Stimulated activated naive B cell treated with anti-CD40 and anti-IgM and Interleukin-4, amounts not matched to agents 10 μg/mL and 1 μg/mL and 100 μg/mL, for 72 hours (primary cell): Measurements from ENCODE around the gene FGL2.
A peak's percentile ranks its signal among the peaks of the same experiment; 100 is the strongest.
"Not testable (repeated sequence)": the region's sequence is repeated elsewhere in the genome, so short reads cannot be mapped to it uniquely, and the experiment has no call there.

ENCODE experiments used
- ATAC-seq, 2 donors: fragments of 150-1000 bp; cut with Tn5 transposase; replicated peaks; 2 replicates each; pipeline ENCODE4 v1.10.0; 2021; ENCODE audit warnings: moderate library complexity in 1 of 2
- DNase-seq: peaks from one replicate; pipeline ENCODE4 v3.0.0; 2021
- H3K27ac Mint-ChIP-seq: one replicate; pipeline ENCODE4 v1.8.0; 2022; ENCODE audit warnings: mild to moderate bottlenecking, mixed read lengths
- H3K27me3 Mint-ChIP-seq, 2 donors: one replicate each; pipeline ENCODE4 v1.8.0; 2022; ENCODE audit warnings: mixed read lengths in 2 of 2
- H3K36me3 Mint-ChIP-seq, 2 donors: one replicate each; pipeline ENCODE4 v1.8.0; 2022; ENCODE audit warnings: mixed read lengths in 2 of 2, mild to moderate bottlenecking in 1 of 2
- H3K4me1 Mint-ChIP-seq, 2 donors: one replicate each; pipeline ENCODE4 v1.8.0; 2022; ENCODE audit warnings: mixed read lengths in 2 of 2, mild to moderate bottlenecking in 1 of 2
- H3K4me3 Mint-ChIP-seq, 2 donors: one replicate each; pipeline ENCODE4 v1.8.0; 2022; ENCODE audit warnings: mild to moderate bottlenecking in 2 of 2, mixed read lengths in 2 of 2, moderate library complexity in 1 of 2
- H3K9me3 Mint-ChIP-seq, 2 donors: one replicate each; pipeline ENCODE4 v1.8.0; 2022; ENCODE audit warnings: mixed read lengths in 2 of 2, mild to moderate bottlenecking in 1 of 2

FGL2 gene

GRCh38 chr7:77188731-77189437 is 10.7 kb downstream of the FGL2 start:
- no peak overlapping the region for H3K27ac Mint-ChIP-seq
- no peaks in the 10 kb centered on the region for H3K27me3 Mint-ChIP-seq
- H3K4me3 Mint-ChIP-seq: no peak overlapping the region
- DNase-seq (no peak), ATAC-seq (peak; percentile 46 to 50)
- no peaks in the 10 kb centered on the region for H3K36me3 Mint-ChIP-seq
- no peaks in the 10 kb centered on the region for H3K9me3 Mint-ChIP-seq
- peaks cover 18 to 32% of the 10 kb centered on the region in 2 donors for H3K4me1 Mint-ChIP-seq

DNA sequence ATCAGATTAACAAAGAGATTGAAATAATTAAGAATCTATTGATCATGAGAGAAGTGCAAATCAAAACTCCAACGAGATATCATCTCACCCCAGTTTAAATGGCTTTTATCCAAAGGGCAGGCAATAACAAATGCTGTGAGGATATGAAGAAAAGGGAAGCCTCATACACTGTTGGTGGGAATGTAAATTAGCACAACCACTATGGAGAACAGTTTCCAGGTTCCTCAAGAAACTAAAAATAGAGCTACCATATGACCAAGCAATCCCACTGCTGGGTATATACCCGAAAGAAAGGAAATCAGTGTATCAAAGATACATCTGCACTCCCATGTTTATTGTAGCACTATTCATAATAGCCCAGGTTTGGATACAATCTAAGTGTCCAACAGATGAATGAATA is 13.8 kb downstream of the FGL2 start:
- Mint-ChIP-seq H3K27me3 (no peaks in the 10 kb centered on the region), H3K4me1 (peaks cover 10 to 21% of the 10 kb centered on the region in 2 donors), H3K27ac (no peak overlapping the region), H3K4me3 (no peak overlapping the region), H3K9me3 (peaks cover 0 to 4% of the 10 kb centered on the region in 2 donors), H3K36me3 (no peaks in the 10 kb centered on the region)
- DNase-seq (no peak), ATAC-seq (no peak)

DNA sequence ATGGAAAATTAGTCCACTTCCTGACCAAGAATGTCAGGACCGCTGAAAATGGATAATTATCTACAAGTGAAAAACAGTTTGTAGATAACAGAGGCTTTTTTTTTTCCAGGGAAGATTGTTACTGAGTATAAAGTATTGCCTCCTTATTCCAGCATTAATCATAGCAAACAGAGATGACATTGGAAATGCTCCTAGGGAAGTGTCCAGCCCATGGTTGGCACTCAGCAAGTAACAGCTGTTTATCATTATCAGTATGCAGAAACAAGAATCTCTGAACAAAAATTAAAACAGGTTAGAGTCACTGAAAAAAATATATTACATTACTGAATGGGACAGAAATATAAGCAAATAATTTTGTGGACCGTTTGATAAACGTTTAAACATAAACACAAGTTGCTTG is 14.6 kb downstream of the FGL2 start:
- no peaks in the 10 kb centered on the region for H3K27me3 Mint-ChIP-seq
- ATAC-seq: no peak
- peaks cover 0 to 4% of the 10 kb centered on the region in 2 donors for H3K9me3 Mint-ChIP-seq
- no peaks in the 10 kb centered on the region for H3K36me3 Mint-ChIP-seq
- no peak overlapping the region for H3K27ac Mint-ChIP-seq
- H3K4me3 Mint-ChIP-seq: no peak overlapping the region
- H3K4me1 Mint-ChIP-seq: peaks cover 10 to 15% of the 10 kb centered on the region in 2 donors
- no peak for DNase-seq

DNA sequence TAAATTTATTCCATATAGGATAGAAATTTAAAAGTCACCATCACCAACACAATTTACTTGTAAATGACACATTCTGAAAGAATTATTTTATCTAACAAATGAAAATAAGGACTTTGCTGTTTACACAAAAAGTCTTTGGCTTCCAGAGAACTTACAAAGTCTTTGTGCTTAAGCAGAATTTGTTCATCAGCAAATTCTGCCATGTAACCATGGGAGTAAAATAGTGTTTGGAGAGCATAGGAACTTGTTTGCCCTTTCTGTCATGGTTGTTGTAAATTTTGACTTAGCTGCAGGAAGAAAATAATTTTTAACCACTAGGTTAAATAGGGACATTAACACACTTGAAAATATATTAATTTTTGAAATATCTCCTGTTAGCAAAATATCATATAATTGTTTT is 15.2 kb downstream of the FGL2 start:
- no peak overlapping the region for H3K27ac Mint-ChIP-seq
- no peak for ATAC-seq
- no peak for DNase-seq
- H3K9me3 Mint-ChIP-seq: peaks cover 0 to 4% of the 10 kb centered on the region in 2 donors
- no peaks in the 10 kb centered on the region for H3K36me3 Mint-ChIP-seq
- H3K4me3 Mint-ChIP-seq: no peak overlapping the region
- peaks cover 10% of the 10 kb centered on the region in 2 donors for H3K4me1 Mint-ChIP-seq
- H3K27me3 Mint-ChIP-seq: no peaks in the 10 kb centered on the region

DNA sequence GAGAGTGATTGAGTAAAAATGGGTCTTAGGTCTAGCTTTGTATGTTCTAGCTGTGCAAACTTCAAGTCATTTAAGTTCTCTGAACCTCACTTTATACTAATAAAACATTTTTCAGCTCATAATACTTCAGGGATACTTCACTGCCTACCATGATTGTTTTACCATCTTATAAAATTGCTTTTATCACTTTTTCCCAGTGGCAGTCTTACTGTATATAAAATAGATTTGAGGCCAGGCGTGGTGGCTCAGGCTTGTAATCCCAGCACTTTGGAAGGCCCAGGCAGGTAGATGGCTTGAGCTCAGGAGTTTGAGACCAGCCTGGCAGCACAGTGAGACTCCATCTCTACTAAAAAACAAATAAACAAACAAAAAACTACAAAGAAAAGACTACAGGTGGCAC is 17.4 kb downstream of the FGL2 start:
- Mint-ChIP-seq H3K36me3 (no peaks in the 10 kb centered on the region), H3K27me3 (no peaks in the 10 kb centered on the region), H3K9me3 (peaks cover 0 to 4% of the 10 kb centered on the region in 2 donors), H3K4me3 (no peak overlapping the region), H3K27ac (no peak overlapping the region), H3K4me1 (peaks cover 0 to 2% of the 10 kb centered on the region in 2 donors)
- DNase-seq (no peak), ATAC-seq (no peak)

GRCh38 chr7:77181734-77182133 is 17.9 kb downstream of the FGL2 start:
- no peak for DNase-seq
- no peak overlapping the region for H3K27ac Mint-ChIP-seq
- H3K27me3 Mint-ChIP-seq: no peaks in the 10 kb centered on the region
- peaks cover 0 to 2% of the 10 kb centered on the region in 2 donors for H3K4me1 Mint-ChIP-seq
- peaks cover 0 to 4% of the 10 kb centered on the region in 2 donors for H3K9me3 Mint-ChIP-seq
- no peak overlapping the region for H3K4me3 Mint-ChIP-seq
- ATAC-seq: no peak
- H3K36me3 Mint-ChIP-seq: no peaks in the 10 kb centered on the region

DNA sequence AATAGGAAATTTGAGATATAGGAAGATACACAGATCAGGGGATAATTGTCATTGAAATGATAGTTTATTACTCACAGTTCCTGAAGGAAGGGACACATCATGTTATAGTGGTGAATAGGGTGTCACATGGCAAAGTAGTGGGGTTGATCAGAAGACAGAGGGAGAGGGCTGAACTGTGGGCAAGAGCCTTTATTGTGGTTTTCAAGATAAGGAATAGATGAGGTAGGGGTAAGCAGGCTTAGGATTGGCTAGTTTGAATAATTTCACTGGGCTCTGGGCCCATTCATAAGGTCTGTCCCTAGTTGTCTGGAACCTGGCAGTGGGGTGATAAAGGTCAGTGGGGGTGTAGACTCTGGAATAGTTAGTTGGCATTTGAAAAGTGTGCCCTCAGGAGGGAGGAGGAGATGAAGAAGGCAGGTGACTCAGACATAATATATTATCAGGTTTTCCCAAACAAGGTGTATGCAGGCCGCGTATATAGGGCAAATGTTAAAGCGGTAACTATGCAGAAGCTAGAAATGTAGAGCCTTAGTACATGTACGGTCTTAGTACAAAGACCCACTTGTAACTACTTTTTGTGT is 18.5 kb downstream of the FGL2 start:
- Mint-ChIP-seq H3K4me1 (peaks cover under 1 to 2% of the 10 kb centered on the region in 2 donors), H3K9me3 (peaks cover 0 to 4% of the 10 kb centered on the region in 2 donors)

DNA sequence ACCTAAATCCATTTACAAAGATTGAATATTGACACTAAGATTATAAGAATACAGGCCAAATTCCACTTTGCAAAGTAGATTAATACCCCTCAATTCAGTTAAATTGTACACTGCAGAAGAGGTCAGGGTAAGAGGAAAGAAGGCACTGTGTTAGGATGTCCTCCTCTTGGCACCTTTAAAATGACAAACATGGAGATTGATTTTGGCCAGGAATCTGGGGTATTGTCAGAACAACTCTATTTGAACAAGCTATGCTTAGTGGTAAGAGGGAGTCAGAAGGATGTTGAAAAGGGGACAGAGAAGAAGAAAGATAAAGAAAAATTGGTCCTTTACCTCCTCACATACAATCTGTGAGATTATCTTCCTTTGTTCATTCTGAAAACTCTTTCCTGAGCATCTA is 21.6 kb downstream of the FGL2 start:
- H3K27ac Mint-ChIP-seq, H3K4me1 Mint-ChIP-seq, ATAC-seq, H3K36me3 Mint-ChIP-seq, H3K9me3 Mint-ChIP-seq, H3K27me3 Mint-ChIP-seq, DNase-seq, H3K4me3 Mint-ChIP-seq: not testable (repeated sequence)

More for the DNA sequence above, 18.5 kb downstream of the FGL2 start:
- Mint-ChIP-seq H3K36me3 (no peaks in the 10 kb centered on the region), H3K27ac (no peak overlapping the region), H3K4me3 (no peak overlapping the region), H3K27me3 (no peaks in the 10 kb centered on the region)
- DNase-seq: no peak
- no peak for ATAC-seq

- H3K9me3 Mint-ChIP-seq, H3K4me3 Mint-ChIP-seq, H3K27me3 Mint-ChIP-seq, H3K4me1 Mint-ChIP-seq, H3K36me3 Mint-ChIP-seq, H3K27ac Mint-ChIP-seq, DNase-seq, ATAC-seq: not testable (repeated sequence)
These were observed 22.2 kb downstream of the FGL2 start for GRCh38 chr7:77177321-77177904.

- H3K9me3 Mint-ChIP-seq: not testable (repeated sequence)
- ATAC-seq: peak; percentile 57 to 64
These were observed 24.3 kb downstream of the FGL2 start for GRCh38 chr7:77175274-77175800.

DNA sequence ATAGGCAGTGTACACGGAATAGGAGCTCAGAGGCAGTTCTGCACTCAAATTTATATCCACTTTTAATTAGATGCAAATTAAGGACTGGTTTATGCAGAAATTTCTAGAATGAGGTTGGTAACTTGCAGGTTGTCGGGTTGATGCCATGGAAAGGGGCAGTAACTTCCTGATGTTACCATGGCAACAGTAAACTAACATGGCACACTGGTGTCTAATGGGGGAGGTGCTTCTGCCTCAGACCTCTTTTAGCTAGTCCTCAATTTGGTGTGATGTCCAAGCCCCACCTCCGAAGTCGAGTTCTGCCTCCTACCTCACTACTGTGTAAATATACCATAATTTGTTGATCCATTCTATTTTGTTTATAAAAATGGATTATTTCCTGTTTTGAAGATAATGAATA is 25.2 kb downstream of the FGL2 start:
- DNase-seq, H3K27ac Mint-ChIP-seq, H3K4me1 Mint-ChIP-seq: not testable (repeated sequence)

More at GRCh38 chr7:77175274-77175800, 24.3 kb downstream of the FGL2 start:
- H3K36me3 Mint-ChIP-seq, H3K27ac Mint-ChIP-seq, H3K4me1 Mint-ChIP-seq, H3K27me3 Mint-ChIP-seq, DNase-seq, H3K4me3 Mint-ChIP-seq: not testable (repeated sequence)

GRCh38 chr7:77172437-77173172 is 27.0 kb downstream of the FGL2 start:
- not testable (repeated sequence) for H3K27me3 Mint-ChIP-seq, DNase-seq, H3K4me3 Mint-ChIP-seq, H3K9me3 Mint-ChIP-seq, H3K36me3 Mint-ChIP-seq, H3K27ac Mint-ChIP-seq, H3K4me1 Mint-ChIP-seq, ATAC-seq

More for the DNA sequence above, 25.2 kb downstream of the FGL2 start:
- not testable (repeated sequence) for H3K27me3 Mint-ChIP-seq, H3K4me3 Mint-ChIP-seq, H3K36me3 Mint-ChIP-seq, H3K9me3 Mint-ChIP-seq, ATAC-seq

DNA sequence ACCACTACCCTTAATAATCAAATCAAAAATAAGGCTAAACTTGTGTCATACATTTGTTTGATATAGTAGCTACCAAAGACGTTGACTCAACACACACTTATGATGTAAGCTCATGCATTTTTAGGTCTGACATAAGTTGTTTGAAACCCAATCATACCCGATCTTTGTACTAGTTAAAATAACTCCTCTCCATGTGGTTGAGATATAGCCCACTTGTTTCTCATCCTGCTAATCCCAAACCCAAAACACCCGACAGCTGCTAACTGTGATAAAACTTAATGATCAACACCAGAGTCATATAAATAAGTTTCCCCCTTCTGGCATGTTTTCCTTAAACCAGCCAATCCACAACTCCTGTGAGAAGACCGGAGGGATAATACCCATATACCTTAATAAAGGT is 28.5 kb downstream of the FGL2 start:
- H3K9me3 Mint-ChIP-seq, ATAC-seq, H3K27ac Mint-ChIP-seq, H3K27me3 Mint-ChIP-seq, H3K36me3 Mint-ChIP-seq, H3K4me3 Mint-ChIP-seq, H3K4me1 Mint-ChIP-seq, DNase-seq: not testable (repeated sequence)

DNA sequence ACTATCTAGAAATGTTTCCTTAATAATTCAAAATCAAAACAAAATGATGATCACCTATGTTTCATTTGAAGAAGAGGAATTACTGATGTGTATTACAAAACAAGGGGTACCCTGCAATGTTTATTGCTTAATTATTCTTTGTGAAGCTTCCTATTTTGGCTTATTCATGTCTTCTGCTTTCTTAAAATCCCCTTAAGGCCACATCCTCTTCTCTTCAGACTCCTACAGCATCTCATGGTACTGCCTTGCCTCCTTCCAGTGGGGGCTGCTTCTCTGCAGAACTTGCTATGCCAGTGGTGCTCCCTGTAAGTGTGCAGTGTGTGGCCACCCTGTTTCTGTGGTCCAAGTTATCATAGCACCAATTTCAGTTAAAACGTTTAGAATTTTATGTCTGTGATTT is 42.2 kb downstream of the FGL2 start:
- Mint-ChIP-seq H3K36me3 (no peaks in the 10 kb centered on the region), H3K27me3 (no peaks in the 10 kb centered on the region), H3K27ac (peak overlapping the region; percentile 87), H3K9me3 (no peaks in the 10 kb centered on the region), H3K4me1 (peaks cover 10 to 12% of the 10 kb centered on the region in 2 donors), H3K4me3 (peak overlapping the region; percentile 62 to 70)
- peak; percentile 84 to 87 for ATAC-seq
- DNase-seq: peak; percentile 30
